Hepatocyte (in vitro differentiated cells): ENCODE measurements around the gene SPRR2A.

ENCODE experiments used
- CTCF ChIP-seq: fragments of 200-600 bp; sonication (generic); IDR thresholded peaks from 2 replicates; pipeline ENCODE4 v1.5.1; 2016; ENCODE audit warnings: antibody characterized with exemption, mild to moderate bottlenecking; ENCODE audit not compliant: poor library complexity
- EZH2 ChIP-seq: fragments of 200-600 bp; sonication (generic); IDR thresholded peaks from 2 replicates; pipeline ENCODE4 v1.6.1; 2016; ENCODE audit warnings: antibody characterized with exemption, mild to moderate bottlenecking, borderline replicate concordance
- EZH2phosphoT487 ChIP-seq: fragments of 200-600 bp; sonication (generic); IDR thresholded peaks from one replicate; pipeline ENCODE4 v1.6.1; 2018; ENCODE audit warnings: antibody characterized with exemption, mild to moderate bottlenecking, low read depth, moderate library complexity; ENCODE audit not compliant: unreplicated experiment, severe bottlenecking

- TF ChIP-seq CTCF (no peak), EZH2 (no peak), EZH2phosphoT487 (no peak)
These were observed 42.9 kb upstream of the SPRR2A start for GRCh38 chr1:153100245-153100644.
